ENCODE results near the gene ALAD.

- TF ChIP-seq CTCF (conservative IDR thresholded peaks at IDR 0.05 in 1 of 2, IDR thresholded peaks at IDR 0.05 in 1 of 2; ENCODE audit: extremely low read depth in 1 of 2, insufficient read depth in 1 of 2, low read depth in 1 of 2, low read length in 2 of 2) = no peak
- TF ChIP-seq EZH2 (IDR thresholded peaks at IDR 0.05; ENCODE audit: borderline replicate concordance, low read length) = no peak
These were observed 50.1 kb downstream of the ALAD start for GRCh38 chr9:113350937-113351336.
